HEK293 (cell line): ENCODE results near the gene DPP6.

Experiments used
- CTCF ChIP-seq: fragments of 450-650 bp; formaldehyde crosslinking; IDR thresholded peaks from 2 replicates; pipeline ENCODE4 v1.5.1; 2016; ENCODE audit warnings: missing biosample characterization, missing genetic modification characterization
- KLF8 ChIP-seq: fragments of 450-650 bp; formaldehyde crosslinking; IDR thresholded peaks from 2 replicates; pipeline ENCODE4 v1.5.1; 2016; ENCODE audit warnings: missing biosample characterization, missing genetic modification characterization
- SETDB1 ChIP-seq: IDR thresholded peaks from one replicate; pipeline ENCODE4 v1.6.1; 2017; ENCODE audit warnings: mild to moderate bottlenecking, low read length, moderate library complexity, mixed read lengths; ENCODE audit not compliant: insufficient read length
- ZNF302 ChIP-seq: fragments of 450-650 bp; formaldehyde crosslinking; IDR thresholded peaks from 2 replicates; pipeline ENCODE4 v1.5.1; 2016; ENCODE audit warnings: missing biosample characterization, missing genetic modification characterization, low read depth
- ZNF423 ChIP-seq: fragments of 450-650 bp; formaldehyde crosslinking; IDR thresholded peaks from 2 replicates; pipeline ENCODE4 v1.5.1; 2016; ENCODE audit warnings: missing biosample characterization, missing genetic modification characterization
- ZNF449 ChIP-seq: fragments of 450-650 bp; formaldehyde crosslinking; IDR thresholded peaks from 2 replicates; pipeline ENCODE4 v1.5.1; 2017; ENCODE audit warnings: missing biosample characterization, mild to moderate bottlenecking, missing genetic modification characterization, moderate library complexity
- ZNF580 ChIP-seq: fragments of 450-650 bp; formaldehyde crosslinking; IDR thresholded peaks from 2 replicates; pipeline ENCODE4 v1.5.1; 2016; ENCODE audit warnings: missing biosample characterization, missing genetic modification characterization

GRCh38 chr7:154419344-154419743, 367.1 kb downstream of the DPP6 start:
- no peak for TF ChIP-seq ZNF302 (tag by site-specific recombination)
- TF ChIP-seq CTCF (tag by site-specific recombination), result no peak
- no peak for TF ChIP-seq ZNF423 (tag by site-specific recombination)
- TF ChIP-seq KLF8, result no peak
- TF ChIP-seq ZNF580, result no peak
- TF ChIP-seq ZNF449 (tag by site-specific recombination), result no peak
- no peak for TF ChIP-seq SETDB1
